Activated naive CD8-positive, alpha-beta T cell treated with anti-CD3 and anti-CD28 coated beads, Interleukin-2, amount 50 U/mL, for 16 hours (primary cell): Measurements from ENCODE around the gene TBX19.
A peak's percentile ranks its signal among the peaks of the same experiment; 100 is the strongest.

Source experiments
- DNase-seq: peaks from one replicate; pipeline ENCODE4 v3.0.0-alpha.2; 2020; ENCODE audit warnings: low read depth, low spot score

TBX19 gene

GRCh38 chr1:168320149-168320548, 39.5 kb downstream of the TBX19 start:
- no peak for DNase-seq

- DNase-seq, result no peak
Measured at GRCh38 chr1:168320800-168321450, 40.2 kb downstream of the TBX19 start.

DNA sequence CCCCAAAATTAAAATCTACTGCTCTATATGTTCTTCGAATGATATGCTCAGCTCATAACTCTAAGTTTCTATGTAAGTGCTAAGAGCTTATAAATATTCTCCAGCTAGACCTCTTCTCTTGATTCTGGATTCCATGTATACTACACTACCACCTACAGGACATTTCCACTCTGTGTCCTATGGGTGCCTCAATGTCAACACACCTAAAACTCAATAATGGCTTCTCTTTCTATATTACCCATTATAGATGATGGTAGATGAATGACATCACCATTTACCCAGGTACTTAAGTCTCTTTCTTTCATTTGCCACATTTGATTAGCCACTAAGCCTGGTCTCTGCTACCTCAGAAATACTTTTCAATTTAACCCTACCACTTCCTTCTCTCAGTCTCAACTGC, 41.3 kb downstream of the TBX19 start:
- no peak for DNase-seq

GRCh38 chr1:168324745-168325425, 44.2 kb downstream of the TBX19 start:
- no peak for DNase-seq

- DNase-seq, result no peak
Measured at GRCh38 chr1:168328731-168329364, 48.2 kb downstream of the TBX19 start.

GRCh38 chr1:168330285-168330684, 49.6 kb downstream of the TBX19 start:
- no peak for DNase-seq

DNA sequence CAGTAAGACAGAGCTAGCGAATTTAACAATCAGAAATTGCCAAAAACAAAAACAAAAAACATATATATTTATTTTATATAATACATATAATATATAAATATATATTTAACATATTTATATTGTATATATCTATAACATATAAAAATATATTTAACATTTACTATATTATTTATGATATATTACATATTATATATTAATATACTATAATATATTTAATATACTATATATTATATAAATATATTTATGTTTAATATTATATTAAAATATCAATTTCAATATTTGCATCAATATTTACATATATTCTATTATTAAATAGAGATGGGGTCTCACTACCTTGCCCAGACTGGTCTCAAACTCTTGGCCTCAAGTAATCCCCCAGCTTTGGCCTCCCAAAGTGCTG, 50.9 kb downstream of the TBX19 start:
- DNase-seq, result no peak

DNA sequence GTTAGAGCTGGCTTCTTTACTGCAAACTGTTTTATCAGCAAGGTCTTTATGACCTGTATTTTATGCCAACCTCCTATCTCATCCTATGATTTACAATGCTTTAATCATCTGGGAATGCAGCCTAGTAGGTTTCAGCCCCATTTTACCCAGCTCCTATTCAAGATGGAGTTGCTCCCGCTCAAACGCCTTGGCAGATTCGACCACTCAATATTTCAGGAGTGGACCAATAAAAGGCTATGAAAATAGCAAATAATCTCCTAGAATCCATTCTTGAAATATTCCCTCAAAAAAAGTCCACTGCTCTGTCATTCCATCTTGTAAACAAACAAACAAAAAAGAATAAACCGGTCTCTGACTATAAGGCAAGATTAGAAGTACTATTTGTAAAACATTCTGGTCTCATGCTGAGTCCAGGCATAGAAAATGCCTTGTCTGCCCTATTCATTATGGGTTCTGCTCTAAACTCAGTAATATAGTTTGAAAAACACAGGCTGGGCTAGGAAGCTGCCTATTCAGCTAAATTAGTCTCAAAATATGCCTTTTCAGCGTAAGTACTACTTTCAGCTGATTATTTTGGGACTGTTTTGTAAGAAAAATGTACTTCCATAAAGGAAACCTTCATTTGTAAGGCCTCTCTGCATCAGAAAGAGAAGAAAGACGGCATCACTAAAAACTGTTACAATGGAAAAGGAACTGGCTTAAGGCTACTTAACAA, 53.0 kb downstream of the TBX19 start:
- no peak for DNase-seq

- DNase-seq, result no peak
Measured at GRCh38 chr1:168335500-168335899, 54.8 kb downstream of the TBX19 start.

- DNase-seq, result no peak
Measured at GRCh38 chr1:168338589-168339503, 58.2 kb downstream of the TBX19 start.

DNA sequence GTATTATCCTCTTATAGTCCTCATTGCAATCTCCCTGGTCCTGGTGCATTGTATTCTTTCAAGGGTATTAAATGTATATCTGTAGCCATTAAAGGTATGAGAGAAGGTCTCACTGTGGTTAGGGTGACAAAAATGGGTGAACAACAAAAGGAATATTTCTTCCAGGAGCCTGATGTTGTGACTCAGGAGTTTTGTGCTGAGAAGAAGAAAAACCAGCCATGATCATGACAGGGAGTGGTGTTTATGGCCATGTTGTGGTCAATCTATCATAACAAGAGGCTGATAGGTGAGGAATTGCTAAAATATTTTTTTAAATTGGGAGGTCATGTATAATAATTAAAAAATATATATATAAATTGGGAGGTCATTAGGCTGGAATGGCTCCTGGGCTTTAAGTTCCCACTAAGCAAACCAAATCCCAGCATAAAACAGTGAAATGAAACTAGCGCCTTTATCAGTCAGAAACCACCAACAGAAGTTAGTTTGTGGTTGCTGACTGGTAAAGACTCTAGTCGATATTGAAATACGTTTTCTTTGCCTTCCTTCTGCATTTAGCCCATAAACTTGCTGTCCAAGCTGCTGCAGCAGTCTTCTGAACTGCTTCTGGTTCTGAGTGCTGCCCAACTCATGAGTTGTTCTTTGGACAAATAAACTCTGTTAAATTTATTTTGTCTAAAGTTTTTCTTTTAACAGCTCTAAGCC, 60.3 kb downstream of the TBX19 start:
- DNase-seq, result no peak

DNA sequence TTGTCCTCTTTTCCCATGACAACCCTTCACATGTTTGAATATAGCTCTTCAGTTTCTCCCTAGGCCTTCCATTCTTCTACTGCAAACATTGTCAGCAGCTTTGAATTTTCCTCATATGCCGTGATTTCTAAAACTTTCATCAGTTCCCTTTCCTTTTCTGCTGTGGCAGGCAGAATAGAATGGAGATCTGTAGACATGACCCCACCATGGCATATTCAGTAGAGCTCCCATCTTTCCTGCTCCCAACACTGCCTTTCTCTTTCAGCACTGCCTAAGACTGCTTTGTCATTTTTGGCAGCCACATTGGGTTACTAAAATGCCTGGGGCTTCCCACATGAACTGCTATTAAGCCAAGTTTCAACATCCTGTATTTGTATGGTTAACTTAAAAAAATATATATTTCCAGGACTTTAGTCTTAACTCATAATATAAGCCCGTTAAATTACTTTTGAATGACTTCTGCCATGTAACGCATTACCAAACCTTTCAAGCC, 60.9 kb downstream of the TBX19 start:
- no peak for DNase-seq

- DNase-seq, result peak; percentile 76
Measured at GRCh38 chr1:168342572-168343280, 62.0 kb downstream of the TBX19 start.

DNA sequence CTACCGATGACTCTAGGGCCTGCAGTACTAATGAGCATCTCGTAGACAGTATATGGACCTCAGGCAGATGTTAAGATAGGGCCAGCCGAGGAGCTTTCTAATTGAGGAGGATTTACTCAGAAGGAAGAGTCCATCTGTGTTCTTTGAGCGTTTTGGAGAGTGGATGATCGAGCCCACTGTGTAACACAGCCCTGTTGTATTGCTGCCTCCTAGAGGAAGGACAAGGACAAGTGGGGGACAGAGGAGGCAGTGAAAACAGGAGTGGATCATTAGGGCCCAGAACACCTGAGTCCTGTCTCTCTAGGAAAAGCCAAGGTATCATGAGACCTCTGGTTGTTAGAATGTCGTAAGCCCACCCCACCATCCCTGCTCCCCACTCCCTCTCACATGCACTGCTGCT, 62.9 kb downstream of the TBX19 start:
- no peak for DNase-seq

- no peak for DNase-seq
Measured at GRCh38 chr1:168344517-168344916, 63.8 kb downstream of the TBX19 start.

GRCh38 chr1:168345939-168346338, 65.3 kb downstream of the TBX19 start:
- DNase-seq, result no peak

- DNase-seq, result no peak
Measured at GRCh38 chr1:168347630-168348029, 67.0 kb downstream of the TBX19 start.

- DNase-seq, result no peak
Measured at GRCh38 chr1:168348146-168348709, 67.6 kb downstream of the TBX19 start.
